Loucy (cell line): ENCODE data around the gene EIF4E3.

Experiments used
- H2AFZ ChIP-seq: fragments of 200-600 bp; sonication (generic); 2 replicates; pipeline ENCODE4 v1.6.0; 2016; ENCODE audit warnings: antibody characterized with exemption, mild to moderate bottlenecking, low read length, moderate library complexity
- H3F3A ChIP-seq: fragments of 200-600 bp; 2 replicates; pipeline ENCODE4 v1.6.0; 2016; ENCODE audit warnings: antibody characterized with exemption, low read depth, mild to moderate bottlenecking
- H3K27me3 ChIP-seq: fragments of 200-600 bp; sonication (generic); 2 replicates; pipeline ENCODE4 v1.6.1; 2014; ENCODE audit warnings: low read length, mild to moderate bottlenecking; ENCODE audit not compliant: insufficient read depth, poor library complexity, severe bottlenecking
- H3K36me3 ChIP-seq: fragments of 200-600 bp; sonication (generic); 2 replicates; pipeline ENCODE4 v1.6.1; 2016; ENCODE audit warnings: low read length; ENCODE audit not compliant: insufficient read depth
- H3K4me1 ChIP-seq: fragments of 200-600 bp; sonication (generic); 2 replicates; pipeline ENCODE4 v1.5.1; 2014; ENCODE audit warnings: low read length, mild to moderate bottlenecking; ENCODE audit not compliant: insufficient read depth, poor library complexity, severe bottlenecking
- H3K4me2 ChIP-seq: fragments of 200-600 bp; sonication (generic); 2 replicates; pipeline ENCODE4 v1.6.0; 2014; ENCODE audit warnings: antibody characterized with exemption, low read length, low read depth, mild to moderate bottlenecking; ENCODE audit not compliant: poor library complexity, severe bottlenecking
- H3K4me3 ChIP-seq: fragments of 200-600 bp; sonication (generic); 2 replicates; pipeline ENCODE4 v1.5.1; 2014; ENCODE audit warnings: low read length, mild to moderate bottlenecking, mixed read lengths; ENCODE audit not compliant: poor library complexity, severe bottlenecking
- H3K79me2 ChIP-seq: fragments of 200-600 bp; sonication (generic); 2 replicates; pipeline ENCODE4 v1.6.1; 2014; ENCODE audit warnings: low read length; ENCODE audit not compliant: insufficient read depth
- H3K9ac ChIP-seq: fragments of 200-600 bp; sonication (generic); 2 replicates; pipeline ENCODE4 v1.6.0; 2014; ENCODE audit warnings: mild to moderate bottlenecking, low read depth, low read length, moderate library complexity; ENCODE audit not compliant: poor library complexity, severe bottlenecking
- H3K9me2 ChIP-seq: fragments of 200-600 bp; sonication (generic); replicated peaks from 2 replicates; pipeline ENCODE4 v1.6.1; 2016; ENCODE audit warnings: low read depth, low read length, mixed read lengths
- H3K9me3 ChIP-seq: fragments of 200-600 bp; sonication (generic); 2 replicates; pipeline ENCODE4 v1.6.1; 2014; ENCODE audit warnings: mild to moderate bottlenecking, antibody characterized with exemption, low read length, low read depth; ENCODE audit not compliant: insufficient read depth
- H4K20me1 ChIP-seq: fragments of 200-600 bp; sonication (generic); 2 replicates; pipeline ENCODE4 v1.6.0; 2014; ENCODE audit warnings: antibody characterized with exemption, low read length, mild to moderate bottlenecking; ENCODE audit not compliant: insufficient read depth, poor library complexity, severe bottlenecking
- CTCF ChIP-seq: fragments of 200-600 bp; sonication (generic); conservative IDR thresholded peaks from 2 replicates; pipeline ENCODE4 v1.5.1; 2014; ENCODE audit warnings: mild to moderate bottlenecking, antibody characterized with exemption, low read length
- EZH2phosphoT487 ChIP-seq: fragments of 200-600 bp; IDR thresholded peaks from 2 replicates; pipeline ENCODE4 v1.6.1; 2018; ENCODE audit warnings: antibody characterized with exemption, mild to moderate bottlenecking, moderate library complexity, borderline replicate concordance

Gene EIF4E3

DNA sequence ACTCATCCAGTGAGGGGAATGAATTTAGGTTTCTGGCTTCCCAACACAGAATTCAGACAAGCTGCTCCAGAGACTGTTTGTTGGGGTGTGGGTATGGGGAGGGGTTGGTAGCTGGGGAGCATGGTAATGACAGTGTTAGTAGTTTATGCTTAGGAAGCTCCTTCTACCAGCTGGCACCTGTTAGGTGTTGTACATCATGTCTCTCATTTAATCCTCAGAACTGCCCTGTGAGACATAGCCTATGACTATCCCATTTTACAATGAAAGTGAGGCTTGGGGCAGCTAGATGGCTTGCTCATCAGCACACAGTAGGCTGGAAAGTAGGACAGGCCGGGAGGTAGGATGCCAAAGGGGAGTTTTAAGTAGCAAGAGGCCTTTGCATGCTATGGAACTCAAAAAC lies 2.5 kb downstream of the EIF4E3 start:
- no peak for TF ChIP-seq EZH2phosphoT487
- H3K36me3 ChIP-seq = no peaks in the 10 kb centered on the region
- H3K4me1 ChIP-seq = peaks cover 74% of the 10 kb centered on the region
- H2AFZ ChIP-seq = no peak overlapping the region
- H3K27me3 ChIP-seq = no peaks in the 10 kb centered on the region
- peak overlapping the region; percentile 45 for H3K9ac ChIP-seq
- H3K9me2 ChIP-seq = no peaks in the 10 kb centered on the region
- H3F3A ChIP-seq = peaks cover 4% of the 10 kb centered on the region; the same call in 1 of the 2 replicates
- H4K20me1 ChIP-seq = no peaks in the 10 kb centered on the region
- H3K9me3 ChIP-seq = no peaks in the 10 kb centered on the region
- H3K79me2 ChIP-seq = peaks cover 11% of the 10 kb centered on the region
- peak overlapping the region; percentile 89 for H3K4me2 ChIP-seq
- peak overlapping the region; percentile 76 for H3K4me3 ChIP-seq

DNA sequence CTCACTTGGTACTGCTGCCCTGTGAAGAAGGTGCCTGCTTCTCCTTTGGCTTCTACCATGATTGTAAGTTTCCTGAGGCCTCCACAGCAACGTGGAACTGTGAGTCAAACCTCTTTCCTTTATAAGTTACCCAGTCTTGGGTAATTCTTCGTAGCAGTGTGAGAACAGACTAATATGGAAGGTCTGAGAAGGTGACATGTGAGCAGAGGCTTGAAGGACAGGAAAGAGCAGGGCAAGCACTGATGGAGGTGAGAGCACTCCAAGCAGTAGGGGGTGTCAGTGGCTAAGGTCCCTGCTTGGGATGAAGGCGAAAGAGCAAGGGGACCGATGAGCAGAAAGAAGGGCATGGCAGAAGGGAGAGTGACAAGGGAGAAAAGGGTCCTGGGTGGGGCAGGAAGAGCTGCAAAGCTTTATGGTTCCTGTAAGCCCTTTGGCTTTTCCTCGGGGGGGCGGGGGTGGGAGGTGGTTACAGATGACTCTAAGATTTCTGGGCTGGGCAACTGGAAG lies 3.5 kb downstream of the EIF4E3 start:
- Histone ChIP-seq H3K9me2 (no peaks in the 10 kb centered on the region), H3K9ac (no peak overlapping the region), H3K9me3 (no peaks in the 10 kb centered on the region), H3K79me2 (peaks cover 11% of the 10 kb centered on the region), H2AFZ (0 out of 2 replicates have a peak overlapping the region, but pooled peaks have one; percentile 26), H4K20me1 (no peaks in the 10 kb centered on the region), H3F3A (no peaks in the 10 kb centered on the region), H3K27me3 (no peaks in the 10 kb centered on the region), H3K4me1 (peaks cover 82% of the 10 kb centered on the region), H3K4me2 (peak overlapping the region; percentile 89), H3K36me3 (no peaks in the 10 kb centered on the region), H3K4me3 (peak overlapping the region; percentile 76)
- TF ChIP-seq CTCF = peak; percentile 19
- TF ChIP-seq EZH2phosphoT487 = no peak

DNA sequence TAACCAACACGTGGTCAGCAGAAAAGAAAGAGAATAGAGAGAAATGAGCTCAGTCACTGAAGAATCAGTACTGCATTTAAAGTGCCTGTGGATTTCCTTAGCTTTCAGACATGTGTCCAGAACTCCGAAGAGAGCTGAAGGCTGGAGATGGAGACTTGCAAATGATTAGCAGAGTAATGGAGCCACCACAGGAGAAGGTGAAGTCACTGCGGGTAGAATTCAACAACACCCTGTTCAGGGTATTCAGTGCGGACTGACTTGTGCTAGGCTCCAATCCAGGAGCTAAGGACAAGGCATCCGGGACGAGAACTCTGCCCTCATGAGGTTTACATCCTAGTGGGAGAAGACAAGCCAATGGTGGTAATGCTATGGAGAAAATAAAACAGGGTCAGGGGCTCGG lies 4.2 kb downstream of the EIF4E3 start:
- Histone ChIP-seq H3K27me3 (no peaks in the 10 kb centered on the region), H3K4me1 (peaks cover 77% of the 10 kb centered on the region), H2AFZ (no peak overlapping the region), H3K9me3 (no peaks in the 10 kb centered on the region), H3K4me3 (no peak overlapping the region), H3K9me2 (no peaks in the 10 kb centered on the region), H3K4me2 (peak overlapping the region; percentile 89), H3K9ac (no peak overlapping the region), H4K20me1 (no peaks in the 10 kb centered on the region), H3F3A (no peaks in the 10 kb centered on the region), H3K36me3 (no peaks in the 10 kb centered on the region), H3K79me2 (peaks cover 11% of the 10 kb centered on the region)
- TF ChIP-seq EZH2phosphoT487 (no peak), CTCF (no peak)

- no peaks in the 10 kb centered on the region; the same call in 1 of the 2 replicates for H3K79me2 ChIP-seq
- peak overlapping the region; percentile 45 for H3K4me3 ChIP-seq
- H3K9me3 ChIP-seq = no peaks in the 10 kb centered on the region
- H3K4me2 ChIP-seq = peak overlapping the region; percentile 53
- peaks cover 56% of the 10 kb centered on the region for H3K4me1 ChIP-seq
- H3K9me2 ChIP-seq = no peaks in the 10 kb centered on the region
- no peak overlapping the region for H2AFZ ChIP-seq
- H3K27me3 ChIP-seq = no peaks in the 10 kb centered on the region
- no peaks in the 10 kb centered on the region for H3K36me3 ChIP-seq
- no peak overlapping the region for H3K9ac ChIP-seq
- no peaks in the 10 kb centered on the region for H4K20me1 ChIP-seq
- TF ChIP-seq CTCF = no peak
- no peak for TF ChIP-seq EZH2phosphoT487
- no peaks in the 10 kb centered on the region for H3F3A ChIP-seq
These were observed 7.1 kb downstream of the EIF4E3 start for GRCh38 chr3:71718072-71718471.
